Testis (tissue), 2 donors: ENCODE results near the gene PPME1.

Experiments
- CTCF ChIP-seq, 3 experiments: fragments of 450-650 bp in 2 of 3; fragments of 200-600 bp in 1 of 3; sonication (generic) in 1 of 3; IDR thresholded peaks; one replicate each; pipeline ENCODE4 v1.5.1; 2016 to 2019; ENCODE audit warnings: antibody characterized with exemption in 3 of 3, mild to moderate bottlenecking in 2 of 3, moderate library complexity in 1 of 3
- POLR2A ChIP-seq: fragments of 450-650 bp; IDR thresholded peaks from one replicate; pipeline ENCODE4 v1.6.1; 2017; ENCODE audit warnings: antibody characterized with exemption, mild to moderate bottlenecking, moderate library complexity

- TF ChIP-seq CTCF (IDR thresholded peaks at IDR 0.05) (no peak), POLR2A (no peak)
These were observed 32.9 kb downstream of the PPME1 start for GRCh38 chr11:74203966-74204365.
